GM12878 (cell line): ENCODE measurements around the gene SUSD6. TPM values are rescaled to one million over a fixed set of nuclear protein-coding genes. Genes with fewer than 3 reads are reported as not detected.

ENCODE experiments used
- BCL3 ChIP-seq: IDR thresholded peaks from 2 replicates; pipeline ENCODE4 v1.6.1; 2011; ENCODE audit warnings: borderline replicate concordance, low read depth, mild to moderate bottlenecking, moderate library complexity, low read length; ENCODE audit not compliant: insufficient read depth, poor library complexity, severe bottlenecking
- BHLHE40 ChIP-seq, 2 experiments: fragments of 450-650 bp in 1 of 2; IDR thresholded peaks; 2 replicates each; pipeline ENCODE4 v1.6.1; 2011 to 2017; ENCODE audit warnings: low read depth in 2 of 2, borderline replicate concordance in 1 of 2, improper control_type of control experiment in 1 of 2, low read length in 1 of 2, mild to moderate bottlenecking in 1 of 2
- CBFB ChIP-seq: IDR thresholded peaks from 2 replicates; pipeline ENCODE4 v1.6.1; 2016; ENCODE audit warnings: antibody characterized with exemption, low read depth
- CHD1 ChIP-seq: IDR thresholded peaks from 2 replicates; pipeline ENCODE4 v1.6.1; 2012; ENCODE audit warnings: low read depth, low read length, improper control_type of control experiment
- FOXK2 ChIP-seq: fragments of 450-650 bp; IDR thresholded peaks from 2 replicates; pipeline ENCODE4 v1.6.1; 2017; ENCODE audit warnings: mild to moderate bottlenecking, moderate library complexity
- GATAD2B ChIP-seq: fragments of 450-650 bp; conservative IDR thresholded peaks from 2 replicates; pipeline ENCODE4 v1.6.1; 2017; ENCODE audit warnings: low read depth, mild to moderate bottlenecking, moderate library complexity
- KDM1A ChIP-seq: fragments of 200-600 bp; sonication (generic); IDR thresholded peaks from 2 replicates; pipeline ENCODE4 v1.6.1; 2016; ENCODE audit warnings: borderline replicate concordance
- MTA2 ChIP-seq: fragments of 450-650 bp; IDR thresholded peaks from 2 replicates; pipeline ENCODE4 v1.6.1; 2016; ENCODE audit warnings: low read depth, mild to moderate bottlenecking, moderate library complexity
- MTA3 ChIP-seq: IDR thresholded peaks from 2 replicates; pipeline ENCODE4 v1.6.1; 2012; ENCODE audit warnings: low read length, inconsistent platforms, borderline replicate concordance
- PML ChIP-seq: IDR thresholded peaks from 2 replicates; pipeline ENCODE4 v1.6.1; 2012; ENCODE audit warnings: low read length, inconsistent platforms
- POLR2AphosphoS2 ChIP-seq: IDR thresholded peaks from 2 replicates; pipeline ENCODE4 v1.6.1; 2011; ENCODE audit warnings: low read depth, mild to moderate bottlenecking, low read length, improper control_type of control experiment, moderate library complexity
- POU2F2 ChIP-seq: IDR thresholded peaks from 3 replicates; pipeline ENCODE4 v1.6.1; 2011; ENCODE audit warnings: low read depth, mild to moderate bottlenecking, low read length, borderline replicate concordance
- RFX5 ChIP-seq: IDR thresholded peaks from 2 replicates; pipeline ENCODE4 v1.6.1; 2011; ENCODE audit warnings: low read depth, low read length, improper control_type of control experiment
- SMAD1 ChIP-seq: fragments of 450-650 bp; IDR thresholded peaks from 2 replicates; pipeline ENCODE4 v1.6.1; 2018; ENCODE audit warnings: mild to moderate bottlenecking, low read depth; ENCODE audit not compliant: partially characterized antibody
- SRF ChIP-seq, 2 experiments: IDR thresholded peaks; 2 replicates each; pipeline ENCODE4 v1.6.1; 2011; ENCODE audit warnings: low read depth in 2 of 2, low read length in 2 of 2, mild to moderate bottlenecking in 1 of 2, moderate library complexity in 1 of 2
- STAT3 ChIP-seq: IDR thresholded peaks from 2 replicates; pipeline ENCODE4 v1.6.1; 2011; ENCODE audit warnings: low read depth, low read length, improper control_type of control experiment
- SUPT20H ChIP-seq: IDR thresholded peaks from 2 replicates; pipeline ENCODE4 v1.6.1; 2011; ENCODE audit warnings: low read depth, mild to moderate bottlenecking, low read length, moderate library complexity, borderline replicate concordance; ENCODE audit not compliant: control insufficient read depth
- TBL1XR1 ChIP-seq: IDR thresholded peaks from 2 replicates; pipeline ENCODE4 v1.6.1; 2012; ENCODE audit warnings: low read depth, low read length, improper control_type of control experiment
- TCF7 ChIP-seq: IDR thresholded peaks from 2 replicates; pipeline ENCODE4 v1.6.1; 2014; ENCODE audit warnings: antibody characterized with exemption, borderline replicate concordance
- WRNIP1 ChIP-seq: IDR thresholded peaks from 2 replicates; pipeline ENCODE4 v1.6.1; 2011; ENCODE audit warnings: low read depth, low read length, improper control_type of control experiment, borderline replicate concordance
- ZBTB33 ChIP-seq: fragments of 450-650 bp; IDR thresholded peaks from 2 replicates; pipeline ENCODE4 v1.6.1; 2017; ENCODE audit warnings: mild to moderate bottlenecking
- polyA plus RNA-seq, 11 experiments: library from polyadenylated mRNA; depleted of rRNA in 4 of 11; unstranded in 6 of 11; stranded (reverse) in 5 of 11; fragments of >200 nt; fragmentation: Nextera tagmentation in 4 of 11; fragmentation: Illumina TruSeq in 1 of 11; extraction: Ambion mirVana in 4 of 11; extraction: Trizol in 1 of 11; gene quantifications; 1 replicate in 1 of 11; 2 replicates in 10 of 11; pipeline versions ENCODE4 v1.2.1 to v1.2.3, GENCODE V29; 2011 to 2016; ENCODE audit warnings: inconsistent platforms in 2 of 11, missing spikeins in 2 of 11, low read depth in 1 of 11
- total RNA-seq, 4 experiments: library from RNA; depleted of rRNA in 3 of 4; stranded (reverse); fragments of >200 nt in 3 of 4; fragmentation: Illumina TruSeq in 1 of 4; extraction: Trizol in 1 of 4; gene quantifications; 2 replicates each; pipeline versions ENCODE4 v1.2.1 to v1.2.3, GENCODE V29; 2013 to 2021
- TF ChIP-seq, protein P1 (sequence below): IDR thresholded peaks from 2 replicates; pipeline ENCODE4 v1.6.1; 2012; ENCODE audit warnings: low read depth, low read length, improper control_type of control experiment
- TF ChIP-seq, protein P2 (sequence below): IDR thresholded peaks from 2 replicates; pipeline ENCODE4 v1.6.1; 2012; ENCODE audit warnings: mild to moderate bottlenecking, low read depth, low read length

The SUSD6 gene
- total and polyA plus RNA-seq, 10 of the 15 experiments (the other 5 are each of a cell fraction or from before 2014, with no cell fraction given): 6.6 to 39.8 (median 20.2) TPM

DNA sequence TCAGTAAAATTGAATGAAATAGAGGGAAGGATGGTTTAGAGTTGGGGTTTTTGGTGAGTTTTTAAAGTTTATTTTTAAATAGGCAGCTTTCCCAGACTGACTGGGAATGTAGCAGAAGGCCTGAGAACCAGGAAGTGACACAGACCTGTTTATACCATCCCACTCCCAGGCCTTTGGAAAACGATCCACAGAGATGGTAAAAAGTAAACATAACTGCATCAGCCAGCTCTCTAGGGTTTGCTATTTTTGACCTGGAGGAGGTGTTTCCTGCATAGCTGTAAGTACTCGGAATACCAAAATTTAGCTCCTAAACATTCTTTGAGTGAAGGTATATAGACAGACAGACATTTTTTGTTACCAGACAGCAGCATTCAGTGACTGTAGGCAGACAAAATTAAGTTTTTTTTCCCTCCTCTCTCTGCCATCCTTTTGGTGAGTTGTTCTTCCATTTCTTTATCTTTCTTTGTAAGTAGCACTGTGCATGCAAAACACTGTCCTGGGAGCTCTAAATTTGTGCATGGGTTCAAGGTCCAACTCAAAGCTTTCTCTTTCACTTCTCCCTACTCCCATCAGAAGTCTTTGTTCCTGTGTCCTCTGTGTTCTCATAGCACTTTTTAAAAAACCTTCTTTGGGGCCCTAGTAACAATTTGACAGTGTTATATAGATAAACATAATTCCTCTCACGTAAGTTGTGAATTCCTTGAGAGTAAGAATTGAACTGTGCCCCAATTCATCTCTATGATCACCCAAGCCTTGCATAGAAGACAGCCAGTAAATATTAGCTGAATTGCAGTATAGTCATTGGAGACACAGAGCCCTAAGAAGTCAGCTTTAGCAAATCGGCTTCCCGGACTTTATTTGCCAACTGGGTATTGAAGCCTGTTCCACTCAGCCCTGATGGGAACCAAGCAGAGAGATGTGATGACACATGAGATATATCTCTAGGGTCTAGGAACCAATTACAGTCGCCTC, 37.4 kb downstream of the SUSD6 start (continued):
- TF ChIP-seq PML (no peak), CHD1 (no peak), TBL1XR1 (no peak), BCL3 (no peak), RFX5 (no peak), MTA3 (no peak), GATAD2B (peak; percentile 59), TCF7 (peak; percentile 14; the same call in 1 of the 2 replicates), POLR2AphosphoS2 (no peak), CBFB (no peak), POU2F2 (no peak), BHLHE40 (IDR thresholded peaks at IDR 0.05; ENCODE audit: borderline replicate concordance in 1 of 2, low read depth in 2 of 2, low read length in 1 of 2) (no peak), MTA2 (peak; percentile 60), KDM1A (no peak), SRF (IDR thresholded peaks at IDR 0.05; ENCODE audit: low read depth in 2 of 2, low read length in 2 of 2) (no peak), WRNIP1 (no peak), SUPT20H (no peak), FOXK2 (no peak), SMAD1 (no peak), ZBTB33 (no peak), STAT3 (no peak)
- TF ChIP-seq, protein P1, sequence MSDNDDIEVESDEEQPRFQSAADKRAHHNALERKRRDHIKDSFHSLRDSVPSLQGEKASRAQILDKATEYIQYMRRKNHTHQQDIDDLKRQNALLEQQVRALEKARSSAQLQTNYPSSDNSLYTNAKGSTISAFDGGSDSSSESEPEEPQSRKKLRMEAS: no peak
- TF ChIP-seq, protein P2, sequence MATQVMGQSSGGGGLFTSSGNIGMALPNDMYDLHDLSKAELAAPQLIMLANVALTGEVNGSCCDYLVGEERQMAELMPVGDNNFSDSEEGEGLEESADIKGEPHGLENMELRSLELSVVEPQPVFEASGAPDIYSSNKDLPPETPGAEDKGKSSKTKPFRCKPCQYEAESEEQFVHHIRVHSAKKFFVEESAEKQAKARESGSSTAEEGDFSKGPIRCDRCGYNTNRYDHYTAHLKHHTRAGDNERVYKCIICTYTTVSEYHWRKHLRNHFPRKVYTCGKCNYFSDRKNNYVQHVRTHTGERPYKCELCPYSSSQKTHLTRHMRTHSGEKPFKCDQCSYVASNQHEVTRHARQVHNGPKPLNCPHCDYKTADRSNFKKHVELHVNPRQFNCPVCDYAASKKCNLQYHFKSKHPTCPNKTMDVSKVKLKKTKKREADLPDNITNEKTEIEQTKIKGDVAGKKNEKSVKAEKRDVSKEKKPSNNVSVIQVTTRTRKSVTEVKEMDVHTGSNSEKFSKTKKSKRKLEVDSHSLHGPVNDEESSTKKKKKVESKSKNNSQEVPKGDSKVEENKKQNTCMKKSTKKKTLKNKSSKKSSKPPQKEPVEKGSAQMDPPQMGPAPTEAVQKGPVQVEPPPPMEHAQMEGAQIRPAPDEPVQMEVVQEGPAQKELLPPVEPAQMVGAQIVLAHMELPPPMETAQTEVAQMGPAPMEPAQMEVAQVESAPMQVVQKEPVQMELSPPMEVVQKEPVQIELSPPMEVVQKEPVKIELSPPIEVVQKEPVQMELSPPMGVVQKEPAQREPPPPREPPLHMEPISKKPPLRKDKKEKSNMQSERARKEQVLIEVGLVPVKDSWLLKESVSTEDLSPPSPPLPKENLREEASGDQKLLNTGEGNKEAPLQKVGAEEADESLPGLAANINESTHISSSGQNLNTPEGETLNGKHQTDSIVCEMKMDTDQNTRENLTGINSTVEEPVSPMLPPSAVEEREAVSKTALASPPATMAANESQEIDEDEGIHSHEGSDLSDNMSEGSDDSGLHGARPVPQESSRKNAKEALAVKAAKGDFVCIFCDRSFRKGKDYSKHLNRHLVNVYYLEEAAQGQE: no peak
